Activated CD8-positive, alpha-beta memory T cell treated with anti-CD3 and anti-CD28 coated beads, Interleukin-2, amount 50 U/mL, for 24 hours (primary cell): ENCODE measurements around the gene NPSR1.
A peak's percentile ranks its signal among the peaks of the same experiment; 100 is the strongest.
"Not testable (repeated sequence)": the region's sequence is repeated elsewhere in the genome, so short reads cannot be mapped to it uniquely, and the experiment has no call there.

Experiments
- DNase-seq: peaks from one replicate; pipeline ENCODE4 v3.0.0-alpha.2; 2020; ENCODE audit errors: extremely low read depth

The NPSR1 gene

GRCh38 chr7:34757570-34758110 is 99.6 kb downstream of the NPSR1 start:
- DNase-seq, result no peak

GRCh38 chr7:34758111-34758601 is 100.1 kb downstream of the NPSR1 start:
- DNase-seq, result no peak

DNA sequence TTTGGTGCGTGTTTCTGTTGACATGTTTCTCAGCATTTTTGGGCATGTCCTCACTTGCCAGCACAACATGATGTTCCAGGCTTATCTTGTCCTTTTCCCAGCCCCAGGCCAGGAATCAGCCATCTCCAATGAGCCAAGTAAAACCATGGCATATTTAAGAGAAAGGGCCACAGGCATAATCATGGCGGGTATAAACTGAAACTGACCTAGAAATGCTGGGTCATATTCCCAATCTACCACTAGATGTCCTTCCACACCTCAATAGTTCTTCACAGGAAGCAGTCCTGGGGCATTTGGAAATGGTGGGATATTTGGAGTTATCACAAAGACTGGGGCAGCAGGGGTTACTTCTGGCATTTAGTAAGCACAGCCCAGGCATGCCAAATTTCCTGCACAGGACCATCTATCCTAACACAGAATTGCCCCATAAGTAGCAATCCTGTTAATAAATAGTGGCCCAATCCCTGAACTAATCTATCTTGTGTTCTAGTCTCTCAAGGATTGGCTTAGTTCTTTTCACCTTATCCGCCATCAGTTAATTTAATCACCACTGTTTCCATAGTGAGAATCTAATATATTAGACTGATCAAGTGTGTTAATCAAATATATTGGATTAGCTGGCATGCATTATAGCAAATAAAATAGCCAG is 101.6 kb downstream of the NPSR1 start:
- DNase-seq, result no peak

DNA sequence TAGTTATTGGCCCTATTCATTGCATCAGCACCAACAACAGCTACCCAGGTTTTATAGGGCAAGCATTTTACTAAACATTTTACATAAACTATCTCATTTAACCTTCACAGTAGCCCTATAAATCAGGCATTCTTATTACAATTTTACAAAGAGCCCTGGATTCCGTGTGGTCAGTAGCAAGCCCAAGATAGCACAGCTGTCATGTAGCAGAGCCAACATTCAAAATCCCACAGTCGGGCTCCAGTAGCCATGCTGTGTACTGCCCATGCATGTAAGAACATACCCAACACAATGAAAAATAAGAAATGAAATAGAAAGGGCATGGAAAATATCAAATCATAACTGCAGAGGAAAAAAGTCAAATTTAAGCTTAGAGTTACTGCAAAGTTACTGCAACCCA is 102.3 kb downstream of the NPSR1 start:
- no peak for DNase-seq

GRCh38 chr7:34761206-34761605 is 103.2 kb downstream of the NPSR1 start:
- no peak for DNase-seq

DNA sequence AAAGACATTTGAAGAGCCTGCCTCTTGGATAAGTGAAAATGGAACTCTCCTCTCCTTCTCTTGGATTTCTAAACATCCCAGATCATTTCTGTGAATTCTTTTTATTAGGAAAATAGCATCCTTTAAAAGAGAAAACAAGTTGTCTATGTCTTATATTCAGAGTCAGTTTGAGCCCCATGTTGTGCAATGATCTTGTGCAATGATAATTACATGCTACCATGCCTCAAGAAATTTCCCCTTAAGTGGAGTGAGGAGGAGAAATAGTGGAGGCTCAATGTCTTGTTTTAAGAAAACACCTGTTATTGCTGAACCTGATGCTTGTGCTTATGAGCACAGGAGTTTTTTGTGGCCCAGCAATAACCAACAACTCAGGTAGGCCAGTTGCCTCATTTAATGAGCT is 103.6 kb downstream of the NPSR1 start:
- no peak for DNase-seq

DNA sequence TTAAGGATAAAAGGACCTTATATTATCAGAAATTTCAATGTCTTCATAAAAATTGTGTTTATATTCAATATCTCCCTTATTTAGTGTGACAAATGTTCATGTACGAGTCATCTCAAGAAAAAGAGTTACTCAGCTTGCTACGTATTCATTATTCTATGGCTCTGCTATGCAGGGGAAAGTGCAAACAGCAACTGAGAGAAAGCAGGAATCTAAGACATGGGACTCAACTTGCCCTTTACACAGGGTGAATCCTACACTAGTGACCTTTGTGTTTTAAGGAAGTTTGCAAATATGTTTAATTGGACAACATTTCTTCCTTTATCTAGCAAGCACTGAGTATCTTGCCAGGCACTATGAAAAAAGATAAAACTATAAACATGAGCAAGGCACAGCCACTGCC is 104.7 kb downstream of the NPSR1 start:
- DNase-seq, result no peak

GRCh38 chr7:34772296-34772938 is 114.4 kb downstream of the NPSR1 start:
- no peak for DNase-seq

DNA sequence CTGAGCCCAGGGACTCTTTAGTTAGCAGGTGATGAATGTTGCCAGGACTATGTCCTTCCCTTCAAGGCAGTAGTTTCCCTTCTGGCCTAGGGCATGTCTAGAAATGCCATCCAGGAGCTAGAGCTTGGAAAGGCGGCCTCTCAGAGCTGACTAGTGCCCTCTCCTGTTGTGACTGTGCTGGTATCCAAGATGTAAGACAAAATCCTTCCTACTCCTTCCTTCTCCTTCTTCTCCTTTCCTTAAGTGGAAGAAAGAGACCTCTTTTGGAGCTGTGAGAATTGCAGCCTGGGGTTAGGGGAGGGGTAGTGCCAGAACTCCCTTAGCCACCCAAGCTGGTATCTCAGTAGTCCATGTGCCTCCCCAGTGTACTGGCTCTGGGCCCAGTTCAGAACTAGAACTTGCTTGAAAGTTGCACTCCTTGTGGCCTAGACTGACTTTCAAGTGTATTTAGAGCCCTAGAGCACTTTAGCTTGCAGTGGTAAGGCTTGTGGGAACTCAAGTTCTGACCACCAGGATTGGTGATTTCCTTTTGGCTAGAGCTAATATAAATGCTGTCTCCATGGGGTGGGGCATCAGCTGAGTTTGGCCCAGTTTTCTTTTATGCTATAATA is 118.8 kb downstream of the NPSR1 start:
- no peak for DNase-seq

DNA sequence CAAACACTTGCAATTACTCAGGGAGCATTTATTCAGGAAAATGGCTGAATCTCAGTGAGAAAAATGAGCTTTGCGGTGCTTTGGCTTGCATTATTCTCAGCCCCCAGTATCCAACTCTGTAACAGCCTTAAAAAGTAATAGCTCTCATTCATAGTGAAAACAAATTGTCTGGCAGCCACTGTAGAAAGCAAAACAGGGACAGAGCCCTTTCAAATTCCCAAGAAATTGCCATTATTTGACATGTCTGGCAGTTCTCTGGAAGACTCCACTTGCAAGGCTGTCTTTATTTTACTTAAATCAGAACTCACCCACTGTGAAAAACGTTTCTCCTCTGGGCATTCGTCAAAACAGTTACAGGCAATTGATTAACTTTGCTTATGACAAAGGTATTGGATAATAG is 122.5 kb downstream of the NPSR1 start:
- DNase-seq, result no peak

GRCh38 chr7:34787586-34787985 is 129.6 kb downstream of the NPSR1 start:
- DNase-seq, result no peak

GRCh38 chr7:34806831-34807230 is 148.8 kb downstream of the NPSR1 start:
- DNase-seq, result no peak

- no peak for DNase-seq
Observed at GRCh38 chr7:34807548-34808340, 149.7 kb downstream of the NPSR1 start.

DNA sequence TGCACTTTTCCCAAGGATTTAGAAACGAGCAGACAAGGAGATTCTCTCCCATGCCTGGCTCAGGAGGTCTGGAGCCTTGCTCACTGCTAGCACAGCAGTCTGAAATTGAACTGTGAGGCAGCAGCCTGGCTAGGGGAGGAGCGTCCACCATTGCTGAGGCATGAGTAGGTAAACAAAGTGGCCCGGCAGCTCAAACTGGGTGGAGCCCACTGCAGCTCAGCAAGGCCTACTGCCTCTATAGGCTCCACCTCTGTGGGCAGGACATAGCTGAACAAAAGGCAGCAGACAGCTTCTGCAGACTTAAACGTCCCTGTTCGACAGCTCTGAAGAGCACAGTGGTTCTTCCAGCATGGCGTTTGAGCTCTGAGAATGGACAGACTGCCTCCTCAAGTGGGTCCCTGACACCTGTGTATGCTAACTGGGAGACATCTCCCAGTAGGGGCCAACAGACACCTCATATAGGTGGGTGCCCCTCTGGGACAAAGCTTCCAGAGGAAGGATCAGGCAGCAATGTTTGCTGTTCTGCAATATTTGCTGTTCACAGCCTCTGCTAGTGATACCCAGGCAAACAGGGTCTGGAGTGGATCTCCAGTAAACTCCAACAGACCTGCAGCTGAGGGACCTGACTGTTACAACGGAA is 156.3 kb downstream of the NPSR1 start:
- DNase-seq, result not testable (repeated sequence)

GRCh38 chr7:34821932-34822558 is 164.0 kb downstream of the NPSR1 start:
- DNase-seq, result no peak

DNA sequence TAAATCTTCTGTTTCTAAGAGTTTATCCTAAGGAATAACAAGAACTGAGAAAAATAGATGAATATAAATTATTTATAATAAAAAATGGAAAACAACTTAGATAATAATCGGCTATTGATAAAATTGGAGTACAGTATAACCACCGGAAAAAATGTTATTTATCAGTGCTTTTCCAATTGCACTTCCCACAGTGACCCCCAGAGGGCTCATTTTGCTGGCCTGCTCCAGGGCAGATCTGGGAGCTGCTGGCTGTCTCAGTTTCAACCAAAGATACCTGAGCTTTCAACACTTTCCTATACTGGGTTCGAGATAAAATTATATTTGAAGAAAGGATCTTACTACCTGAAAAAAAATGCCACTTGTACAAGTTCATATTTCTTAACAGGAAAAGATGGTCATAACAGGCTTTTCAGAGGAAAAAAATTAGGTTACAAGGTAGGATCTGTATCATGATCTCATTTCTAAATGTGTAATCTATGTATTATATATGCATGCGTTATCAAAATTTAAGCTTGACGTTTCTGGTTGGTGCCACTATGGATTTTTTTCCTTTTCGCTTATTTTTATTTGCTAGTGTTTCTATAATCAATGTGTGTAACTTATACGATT is 165.7 kb downstream of the NPSR1 start:
- peak; percentile 3 for DNase-seq

GRCh38 chr7:34825221-34825620 is 167.2 kb downstream of the NPSR1 start:
- DNase-seq, result no peak

- no peak for DNase-seq
Observed at GRCh38 chr7:34830390-34830789, 172.4 kb downstream of the NPSR1 start.

- DNase-seq, result no peak
Observed at GRCh38 chr7:34831436-34831835, 173.4 kb downstream of the NPSR1 start.

DNA sequence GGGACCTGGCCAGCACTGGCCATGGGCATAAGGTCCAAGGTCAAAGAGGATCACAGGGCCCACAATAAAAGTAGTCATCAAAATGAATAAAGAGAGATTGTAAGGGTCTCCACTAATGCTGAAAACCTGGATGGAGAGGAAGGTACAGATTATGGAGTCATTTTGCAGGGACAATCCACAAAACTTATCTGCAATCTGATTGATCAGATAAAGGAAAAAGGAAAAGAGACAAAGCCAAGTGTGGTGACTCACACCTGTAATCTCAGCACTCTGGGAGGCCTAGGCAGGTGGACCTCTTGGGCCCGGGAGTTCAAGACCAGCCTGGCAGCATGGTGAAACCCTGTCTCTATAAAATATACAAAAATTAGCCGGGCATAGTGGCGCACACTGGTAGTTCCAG is 174.0 kb downstream of the NPSR1 start:
- no peak for DNase-seq
